ENCODE results near the gene SORCS2. TPM values are rescaled to one million over a fixed set of nuclear protein-coding genes. Genes with fewer than 3 reads are reported as not detected.
A peak's percentile ranks its signal among the peaks of the same experiment; 100 is the strongest.

SORCS2 gene
- total and polyA plus RNA-seq, 12 donors: 0.67 to 15.5 (median 1.3) TPM

- H3K36me3 ChIP-seq (replicated peaks in 1 of 2): no peaks in the 10 kb centered on the region
- H3K4me3 ChIP-seq: no peak overlapping the region
- no peaks in the 10 kb centered on the region for H3K27me3 ChIP-seq
- DNase-seq: peak in 1 of 7 donors; percentile 4
- H3K4me1 ChIP-seq (replicated peaks in 1 of 2): no peaks in the 10 kb centered on the region
- no peak overlapping the region for H3K27ac ChIP-seq
- WGBS, 4 donors: 89 to 100% (median 91%) methylated on average over 2 to 9 of the region's 9 CpGs; no CpG with 5 or more reads in 1 of the 4 donors
- no peak for TF ChIP-seq POLR2A (IDR thresholded peaks at IDR 0.05)
- TF ChIP-seq, protein P1, sequence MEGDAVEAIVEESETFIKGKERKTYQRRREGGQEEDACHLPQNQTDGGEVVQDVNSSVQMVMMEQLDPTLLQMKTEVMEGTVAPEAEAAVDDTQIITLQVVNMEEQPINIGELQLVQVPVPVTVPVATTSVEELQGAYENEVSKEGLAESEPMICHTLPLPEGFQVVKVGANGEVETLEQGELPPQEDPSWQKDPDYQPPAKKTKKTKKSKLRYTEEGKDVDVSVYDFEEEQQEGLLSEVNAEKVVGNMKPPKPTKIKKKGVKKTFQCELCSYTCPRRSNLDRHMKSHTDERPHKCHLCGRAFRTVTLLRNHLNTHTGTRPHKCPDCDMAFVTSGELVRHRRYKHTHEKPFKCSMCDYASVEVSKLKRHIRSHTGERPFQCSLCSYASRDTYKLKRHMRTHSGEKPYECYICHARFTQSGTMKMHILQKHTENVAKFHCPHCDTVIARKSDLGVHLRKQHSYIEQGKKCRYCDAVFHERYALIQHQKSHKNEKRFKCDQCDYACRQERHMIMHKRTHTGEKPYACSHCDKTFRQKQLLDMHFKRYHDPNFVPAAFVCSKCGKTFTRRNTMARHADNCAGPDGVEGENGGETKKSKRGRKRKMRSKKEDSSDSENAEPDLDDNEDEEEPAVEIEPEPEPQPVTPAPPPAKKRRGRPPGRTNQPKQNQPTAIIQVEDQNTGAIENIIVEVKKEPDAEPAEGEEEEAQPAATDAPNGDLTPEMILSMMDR (IDR thresholded peaks at IDR 0.05): no peak
- intact Hi-C loops (cut with DNase I): no loop called here
- no peaks in the 10 kb centered on the region for H3K9me3 ChIP-seq (replicated peaks in 1 of 3)
These were observed 26.5 kb upstream of the SORCS2 start for GRCh38 chr4:7165874-7166201.

DNA sequence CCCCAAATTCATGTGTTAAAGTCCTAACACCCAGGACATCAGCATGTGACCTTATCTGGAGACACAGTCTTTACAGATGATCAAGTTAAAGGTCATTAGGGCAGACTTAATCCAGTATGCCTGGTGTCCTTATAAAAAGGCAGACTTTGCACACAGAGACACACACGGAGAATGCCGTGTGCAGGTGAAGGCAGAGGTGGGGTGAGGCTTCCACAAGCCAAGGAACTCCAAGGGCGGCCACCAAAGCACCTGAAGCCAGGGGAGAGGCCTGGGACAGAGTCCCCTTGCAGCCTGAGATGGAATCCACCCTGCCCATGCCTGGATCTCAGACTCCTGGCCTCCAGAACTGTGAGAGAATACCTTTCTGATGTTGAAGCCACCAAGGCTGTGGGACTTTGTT lies 26.1 kb upstream of the SORCS2 start:
- no peaks in the 10 kb centered on the region for H3K4me1 ChIP-seq (replicated peaks in 1 of 2)
- intact Hi-C loops (cut with DNase I): no loop called here
- H3K27me3 ChIP-seq: no peaks in the 10 kb centered on the region
- DNase-seq: peak in 1 of 7 donors; percentile 9
- H3K36me3 ChIP-seq (replicated peaks in 1 of 2): no peaks in the 10 kb centered on the region
- H3K27ac ChIP-seq: no peak overlapping the region
- TF ChIP-seq, protein P1 (IDR thresholded peaks at IDR 0.05): no peak
- no peak for TF ChIP-seq POLR2A (IDR thresholded peaks at IDR 0.05)
- 92 to 100% (median 95%) methylated on average over 2 to 3 of the region's 3 CpGs for WGBS, 4 donors
- H3K4me3 ChIP-seq: no peak overlapping the region
- no peaks in the 10 kb centered on the region for H3K9me3 ChIP-seq (replicated peaks in 1 of 3)

DNA sequence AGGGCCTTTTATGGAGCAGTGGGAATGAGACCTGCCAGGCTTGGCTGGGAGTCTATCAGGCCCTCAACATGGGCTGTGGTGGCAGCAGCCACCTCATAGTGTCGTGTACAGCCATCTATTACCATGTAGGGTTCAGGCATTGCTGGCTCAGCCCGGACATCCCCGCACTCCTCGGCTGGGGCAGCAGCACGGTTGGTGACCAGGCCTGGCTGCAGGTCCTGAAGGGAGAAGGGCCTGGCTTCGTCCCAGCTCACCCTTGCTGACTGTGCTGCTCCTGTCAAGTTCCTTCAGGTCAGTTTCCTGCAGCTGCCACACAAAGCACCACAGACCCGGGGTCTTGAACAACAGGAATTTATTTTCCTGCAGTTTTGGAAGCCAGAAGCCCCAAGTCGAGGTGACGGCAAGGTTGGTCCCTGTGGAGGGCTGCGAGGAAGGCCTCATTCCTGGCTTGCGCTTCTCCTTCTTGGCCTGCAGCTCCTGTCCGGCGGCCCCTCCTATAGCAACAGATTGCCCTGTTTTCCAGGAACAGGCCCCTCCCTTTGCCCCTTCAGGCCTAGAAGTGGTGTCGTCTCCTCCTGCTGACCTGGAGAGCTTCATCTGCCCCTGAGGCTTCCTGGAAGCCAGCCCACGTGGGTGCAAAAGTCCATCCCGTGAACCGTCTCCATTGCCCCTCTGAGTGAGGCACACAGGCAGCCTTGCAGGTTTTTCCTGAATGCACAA lies 25.2 kb upstream of the SORCS2 start:
- H3K27me3 ChIP-seq: no peaks in the 10 kb centered on the region
- H3K4me3 ChIP-seq: no peak overlapping the region
- intact Hi-C loops (cut with DNase I): no loop called here
- peak in 1 of 7 donors; percentile 14 for DNase-seq
- H3K4me1 ChIP-seq (replicated peaks in 1 of 2): no peaks in the 10 kb centered on the region
- H3K9me3 ChIP-seq (replicated peaks in 1 of 3): no peaks in the 10 kb centered on the region
- H3K36me3 ChIP-seq (replicated peaks in 1 of 2): no peaks in the 10 kb centered on the region
- TF ChIP-seq POLR2A (IDR thresholded peaks at IDR 0.05): no peak
- TF ChIP-seq, protein P1 (IDR thresholded peaks at IDR 0.05): no peak
- 72 to 82% (median 78%) methylated on average over 7 to 17 of the region's 17 CpGs for WGBS, 4 donors
- no peak overlapping the region for H3K27ac ChIP-seq

GRCh38 chr4:7167706-7168105 lies 24.6 kb upstream of the SORCS2 start:
- no peaks in the 10 kb centered on the region for H3K4me1 ChIP-seq (replicated peaks in 1 of 2)
- H3K4me3 ChIP-seq: no peak overlapping the region
- intact Hi-C loops (cut with DNase I): no loop called here
- DNase-seq: no peak
- WGBS, 4 donors: 84 to 89% (median 88%) methylated on average over 3 to 4 of the region's 4 CpGs
- TF ChIP-seq POLR2A (IDR thresholded peaks at IDR 0.05): no peak
- TF ChIP-seq, protein P1 (IDR thresholded peaks at IDR 0.05): no peak
- no peaks in the 10 kb centered on the region for H3K9me3 ChIP-seq (replicated peaks in 1 of 3)
- H3K36me3 ChIP-seq (replicated peaks in 1 of 2): no peaks in the 10 kb centered on the region
- no peaks in the 10 kb centered on the region for H3K27me3 ChIP-seq
- H3K27ac ChIP-seq: no peak overlapping the region
